ENCODE results near the gene POLN. TPM values are rescaled to one million over a fixed set of nuclear protein-coding genes. Genes with fewer than 3 reads are reported as not detected.

POLN gene
- polyA plus RNA-seq, 1 donor (not counting 4 experiments of a cell fraction or from before 2014, with no cell fraction given): 1.3 TPM

DNA sequence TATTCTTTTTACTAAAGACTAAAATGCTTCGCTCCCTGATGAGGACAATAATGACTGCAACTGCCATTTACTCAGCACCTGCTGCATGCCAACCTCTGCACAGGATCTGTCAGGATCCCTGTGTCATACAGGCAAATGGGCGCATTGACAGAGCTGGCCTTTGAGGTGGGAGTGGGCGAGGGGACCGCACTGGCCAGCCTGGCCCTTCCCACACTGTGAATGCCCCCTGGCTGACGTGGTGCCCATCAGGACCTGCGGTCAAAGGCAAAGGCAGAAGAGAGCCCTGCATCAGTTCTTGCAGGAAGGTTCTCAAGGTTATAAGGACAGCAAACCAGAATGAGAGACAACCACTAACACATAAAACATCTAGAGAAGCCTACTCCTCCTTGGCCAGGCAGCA lies 67.9 kb downstream of the POLN start:
- no peaks in the 10 kb centered on the region for H3K9me3 ChIP-seq (ENCODE audit: control insufficient read depth, low read depth, low read length)
- no peaks in the 10 kb centered on the region for H4K20me1 ChIP-seq (ENCODE audit: control insufficient read depth, extremely low read depth, insufficient read depth, low read length)
- TF ChIP-seq, protein P1, sequence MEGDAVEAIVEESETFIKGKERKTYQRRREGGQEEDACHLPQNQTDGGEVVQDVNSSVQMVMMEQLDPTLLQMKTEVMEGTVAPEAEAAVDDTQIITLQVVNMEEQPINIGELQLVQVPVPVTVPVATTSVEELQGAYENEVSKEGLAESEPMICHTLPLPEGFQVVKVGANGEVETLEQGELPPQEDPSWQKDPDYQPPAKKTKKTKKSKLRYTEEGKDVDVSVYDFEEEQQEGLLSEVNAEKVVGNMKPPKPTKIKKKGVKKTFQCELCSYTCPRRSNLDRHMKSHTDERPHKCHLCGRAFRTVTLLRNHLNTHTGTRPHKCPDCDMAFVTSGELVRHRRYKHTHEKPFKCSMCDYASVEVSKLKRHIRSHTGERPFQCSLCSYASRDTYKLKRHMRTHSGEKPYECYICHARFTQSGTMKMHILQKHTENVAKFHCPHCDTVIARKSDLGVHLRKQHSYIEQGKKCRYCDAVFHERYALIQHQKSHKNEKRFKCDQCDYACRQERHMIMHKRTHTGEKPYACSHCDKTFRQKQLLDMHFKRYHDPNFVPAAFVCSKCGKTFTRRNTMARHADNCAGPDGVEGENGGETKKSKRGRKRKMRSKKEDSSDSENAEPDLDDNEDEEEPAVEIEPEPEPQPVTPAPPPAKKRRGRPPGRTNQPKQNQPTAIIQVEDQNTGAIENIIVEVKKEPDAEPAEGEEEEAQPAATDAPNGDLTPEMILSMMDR (optimal IDR thresholded peaks at IDR 0.05 in 1 of 3, IDR thresholded peaks at IDR 0.05 in 1 of 3, conservative IDR thresholded peaks at IDR 0.05 in 1 of 3; ENCODE audit: extremely low read depth in 1 of 3, insufficient read depth in 2 of 3, low read length in 3 of 3): no peak
- TF ChIP-seq EZH2 (IDR thresholded peaks at IDR 0.05; ENCODE audit: low read length): no peak
- H3K27ac ChIP-seq (ENCODE audit: control insufficient read depth, insufficient read depth, low read length): no peak overlapping the region
- H3K4me3 ChIP-seq (ENCODE audit: control insufficient read depth in 2 of 3, extremely low read depth in 1 of 3, insufficient read depth in 2 of 3, low read depth in 1 of 3, low read length in 3 of 3): no peak overlapping the region
- no peak overlapping the region for H3K9ac ChIP-seq (ENCODE audit: control insufficient read depth, extremely low read depth, insufficient read depth, low read length)
- H2AFZ ChIP-seq (ENCODE audit: control insufficient read depth, low read length): no peak overlapping the region
- FAIRE-seq (no peak), DNase-seq (ENCODE audit: low read depth, low spot score) (no peak)
- no peaks in the 10 kb centered on the region for H3K36me3 ChIP-seq (ENCODE audit: control insufficient read depth in 2 of 2, extremely low read depth in 1 of 2, insufficient read depth in 2 of 2, low read length in 2 of 2)
- no peaks in the 10 kb centered on the region for H3K4me1 ChIP-seq (ENCODE audit: control insufficient read depth, extremely low read depth, insufficient read depth, low read length)
- H3K79me2 ChIP-seq (ENCODE audit: control insufficient read depth, insufficient read depth, low read length): no peaks in the 10 kb centered on the region
- no peak overlapping the region for H3K4me2 ChIP-seq (ENCODE audit: control insufficient read depth, extremely low read depth, insufficient read depth, low read depth, low read length)
- H3K27me3 ChIP-seq (ENCODE audit: control insufficient read depth, extremely low read depth, insufficient read depth, low read length): no peaks in the 10 kb centered on the region
- H3K9me1 ChIP-seq (ENCODE audit: control insufficient read depth, extremely low read depth, insufficient read depth, low read length): no peaks in the 10 kb centered on the region
- dilution Hi-C loops (cut with MboI; ENCODE audit: extremely low pct_ligation_motif_present, low sequenced_read_pairs): no loop called here

DNA sequence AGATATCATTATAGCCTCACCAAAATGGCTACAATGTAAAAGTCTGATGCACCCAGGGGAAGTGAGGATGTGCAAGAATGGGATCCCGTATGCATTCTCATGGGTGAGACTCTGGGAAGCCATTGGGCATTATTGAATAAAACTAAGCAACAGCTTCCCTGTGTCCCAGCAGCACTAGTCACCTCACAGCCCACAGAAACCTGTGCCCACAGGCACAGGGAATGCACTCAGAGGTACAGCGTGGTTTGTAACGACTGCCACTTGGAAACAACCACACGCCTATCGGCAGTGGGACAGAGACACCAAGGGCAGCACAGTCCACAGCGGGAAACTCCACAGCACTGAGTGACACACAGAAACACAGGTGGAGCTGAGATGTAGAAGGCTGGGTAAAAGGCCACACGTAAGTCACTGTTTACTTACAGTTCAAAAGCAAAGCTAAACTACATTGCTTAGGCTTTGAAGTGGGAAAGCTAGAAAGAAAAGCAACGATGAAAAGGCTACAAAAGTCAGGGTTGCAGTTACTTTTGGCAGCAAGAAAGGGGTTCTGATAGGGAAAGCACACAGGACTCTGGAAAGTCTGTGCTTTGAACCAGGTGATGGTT lies 69.2 kb downstream of the POLN start:
- H3K4me2 ChIP-seq (ENCODE audit: control insufficient read depth, extremely low read depth, insufficient read depth, low read depth, low read length): no peak overlapping the region
- no peaks in the 10 kb centered on the region for H3K36me3 ChIP-seq (ENCODE audit: control insufficient read depth in 2 of 2, extremely low read depth in 1 of 2, insufficient read depth in 2 of 2, low read length in 2 of 2)
- H4K20me1 ChIP-seq (ENCODE audit: control insufficient read depth, extremely low read depth, insufficient read depth, low read length): no peaks in the 10 kb centered on the region
- H3K9me3 ChIP-seq (ENCODE audit: control insufficient read depth, low read depth, low read length): no peaks in the 10 kb centered on the region
- no peak overlapping the region for H3K9ac ChIP-seq (ENCODE audit: control insufficient read depth, extremely low read depth, insufficient read depth, low read length)
- H2AFZ ChIP-seq (ENCODE audit: control insufficient read depth, low read length): no peak overlapping the region
- dilution Hi-C loops (cut with MboI; ENCODE audit: extremely low pct_ligation_motif_present, low sequenced_read_pairs): no loop called here
- no peaks in the 10 kb centered on the region for H3K4me1 ChIP-seq (ENCODE audit: control insufficient read depth, extremely low read depth, insufficient read depth, low read length)
- H3K27ac ChIP-seq (ENCODE audit: control insufficient read depth, insufficient read depth, low read length): no peak overlapping the region
- DNase-seq (ENCODE audit: low read depth, low spot score) (no peak), FAIRE-seq (no peak)
- no peaks in the 10 kb centered on the region for H3K9me1 ChIP-seq (ENCODE audit: control insufficient read depth, extremely low read depth, insufficient read depth, low read length)
- TF ChIP-seq EZH2 (IDR thresholded peaks at IDR 0.05; ENCODE audit: low read length): no peak
- TF ChIP-seq, protein P1 (optimal IDR thresholded peaks at IDR 0.05 in 1 of 3, IDR thresholded peaks at IDR 0.05 in 1 of 3, conservative IDR thresholded peaks at IDR 0.05 in 1 of 3; ENCODE audit: extremely low read depth in 1 of 3, insufficient read depth in 2 of 3, low read length in 3 of 3): no peak
- no peaks in the 10 kb centered on the region for H3K27me3 ChIP-seq (ENCODE audit: control insufficient read depth, extremely low read depth, insufficient read depth, low read length)
- H3K79me2 ChIP-seq (ENCODE audit: control insufficient read depth, insufficient read depth, low read length): no peaks in the 10 kb centered on the region
- no peak overlapping the region for H3K4me3 ChIP-seq (ENCODE audit: control insufficient read depth in 2 of 3, extremely low read depth in 1 of 3, insufficient read depth in 2 of 3, low read depth in 1 of 3, low read length in 3 of 3)

Data from keratinocyte (primary cell).